ENCODE data around the gene DGCR8.

DGCR8 gene

DNA sequence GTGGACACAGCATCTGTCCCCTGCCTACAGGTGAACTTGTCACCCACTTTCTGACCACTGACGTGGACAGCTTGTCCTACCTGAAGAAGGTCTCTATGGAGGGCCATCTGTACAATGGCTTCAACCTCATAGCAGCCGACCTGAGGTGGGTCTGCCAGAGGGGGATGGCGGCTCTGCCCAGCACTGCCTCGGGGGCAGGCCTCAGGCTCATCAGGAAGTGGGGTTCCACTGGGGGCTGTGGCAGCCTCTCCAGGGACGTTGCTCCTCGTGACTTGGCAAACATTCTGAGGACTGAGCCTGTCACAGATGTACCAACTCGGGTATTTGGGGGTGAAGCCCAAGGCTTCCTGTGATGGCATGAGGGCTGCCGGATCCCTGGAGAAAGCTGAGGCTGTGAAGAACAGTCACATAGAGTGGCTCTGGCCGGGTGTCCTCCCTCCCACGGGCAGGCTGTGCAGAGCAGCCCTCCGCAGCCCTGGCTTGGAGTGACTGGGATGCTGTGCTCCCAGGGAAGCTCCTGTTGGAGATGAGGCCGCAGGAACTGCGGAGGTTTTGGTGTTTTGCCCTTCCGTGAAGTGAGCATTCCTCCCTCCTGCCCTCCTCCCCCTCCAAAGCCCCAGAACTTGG, 26.5 kb upstream of the DGCR8 start:
- H3K4me3 ChIP-seq (ENCODE audit: low read depth, low read length), result no peak overlapping the region
- no peak for TF ChIP-seq CTCF (IDR thresholded peaks at IDR 0.05; ENCODE audit: low read depth, low read length)

DNA sequence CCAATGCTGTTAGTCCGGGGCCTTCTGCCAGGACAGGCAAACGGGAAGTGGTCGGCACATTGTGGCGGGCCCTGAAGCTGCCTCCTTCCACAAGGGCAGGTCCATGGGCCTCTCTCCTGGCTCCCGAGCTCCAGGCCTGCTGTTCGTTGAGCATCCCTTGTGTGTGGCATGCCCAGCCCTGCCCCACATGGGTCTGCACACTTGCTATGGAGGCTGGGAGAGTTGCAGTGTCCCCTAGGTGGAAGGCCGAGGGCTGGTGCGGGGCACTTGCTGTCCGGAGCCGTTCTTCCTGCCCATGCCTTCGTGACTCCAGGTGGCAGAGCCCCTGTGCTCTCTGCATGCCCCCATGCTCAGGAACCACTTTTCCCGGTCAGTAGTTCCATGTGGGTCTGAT, 26.0 kb upstream of the DGCR8 start:
- no peak overlapping the region for H3K4me3 ChIP-seq (ENCODE audit: low read depth, low read length)
- TF ChIP-seq CTCF (IDR thresholded peaks at IDR 0.05; ENCODE audit: low read depth, low read length), result no peak

DNA sequence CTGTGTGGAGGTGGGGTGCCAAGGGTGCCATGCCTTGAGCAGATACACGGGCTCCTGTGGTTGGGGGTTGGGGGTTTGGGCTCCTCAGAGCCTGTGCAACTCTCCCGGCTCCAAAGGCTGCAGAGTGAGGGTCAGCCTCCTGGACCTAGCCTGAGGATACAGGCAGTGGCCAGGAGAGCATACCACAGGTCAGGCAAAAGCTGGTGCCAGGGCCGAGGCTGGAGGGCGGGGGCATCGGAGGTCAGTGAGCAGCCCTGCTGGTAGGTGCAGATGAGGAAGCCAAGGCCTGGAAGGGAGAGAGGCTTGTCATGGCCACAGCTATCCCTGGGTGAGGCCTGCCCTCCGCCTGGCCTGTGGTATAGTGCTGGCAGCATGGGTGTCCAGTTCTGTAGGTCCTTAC, 25.6 kb upstream of the DGCR8 start:
- TF ChIP-seq CTCF (IDR thresholded peaks at IDR 0.05; ENCODE audit: low read depth, low read length), result no peak
- no peak overlapping the region for H3K4me3 ChIP-seq (ENCODE audit: low read depth, low read length)

- H3K4me3 ChIP-seq (ENCODE audit: low read depth, low read length), result no peak overlapping the region
- TF ChIP-seq CTCF (IDR thresholded peaks at IDR 0.05; ENCODE audit: low read depth, low read length), result no peak
These were observed 24.9 kb upstream of the DGCR8 start for GRCh38 chr22:20055144-20055543.

DNA sequence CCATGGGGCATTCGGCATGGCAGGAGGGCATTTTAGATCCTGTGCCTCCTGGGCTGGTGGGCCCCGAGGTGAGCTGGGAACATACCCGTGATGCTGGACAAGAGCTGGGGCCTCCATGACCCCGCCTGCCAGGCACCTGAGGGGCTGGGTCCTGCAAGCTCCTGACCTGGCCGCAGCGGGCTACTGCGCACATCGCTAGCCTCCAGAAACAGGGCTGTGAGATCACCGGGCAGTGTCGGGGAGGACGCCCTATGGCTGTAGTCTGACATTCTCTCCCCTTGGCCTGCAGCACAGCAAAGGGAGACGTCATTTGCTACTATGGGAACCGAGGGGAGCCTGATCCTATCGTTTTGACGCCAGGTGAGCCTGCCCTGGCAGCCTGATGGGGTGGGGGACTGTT, 24.4 kb upstream of the DGCR8 start:
- no peak overlapping the region for H3K4me3 ChIP-seq (ENCODE audit: low read depth, low read length)
- TF ChIP-seq CTCF (IDR thresholded peaks at IDR 0.05; ENCODE audit: low read depth, low read length), result no peak

DNA sequence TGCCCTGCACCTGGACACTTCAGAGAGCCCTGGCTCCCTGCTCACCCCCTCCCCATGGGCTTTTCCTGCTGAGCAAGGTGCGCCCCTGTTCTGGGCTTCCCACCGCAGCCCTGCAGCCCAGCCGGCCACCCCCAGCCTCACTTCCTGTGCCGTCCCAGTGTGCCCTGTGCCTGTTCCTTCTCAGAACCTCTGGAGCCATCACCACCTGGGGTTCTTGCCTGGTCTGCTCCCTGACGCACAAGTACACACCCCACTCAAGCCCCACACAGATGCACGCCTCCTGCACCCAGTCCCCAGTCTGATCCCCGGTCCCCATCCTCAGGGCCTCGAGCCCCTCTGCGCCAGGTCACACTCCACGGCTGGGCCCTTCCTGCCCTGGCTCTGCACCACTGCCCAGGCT, 23.9 kb upstream of the DGCR8 start:
- H3K4me3 ChIP-seq (ENCODE audit: low read depth, low read length), result no peak overlapping the region
- no peak for TF ChIP-seq CTCF (IDR thresholded peaks at IDR 0.05; ENCODE audit: low read depth, low read length)

DNA sequence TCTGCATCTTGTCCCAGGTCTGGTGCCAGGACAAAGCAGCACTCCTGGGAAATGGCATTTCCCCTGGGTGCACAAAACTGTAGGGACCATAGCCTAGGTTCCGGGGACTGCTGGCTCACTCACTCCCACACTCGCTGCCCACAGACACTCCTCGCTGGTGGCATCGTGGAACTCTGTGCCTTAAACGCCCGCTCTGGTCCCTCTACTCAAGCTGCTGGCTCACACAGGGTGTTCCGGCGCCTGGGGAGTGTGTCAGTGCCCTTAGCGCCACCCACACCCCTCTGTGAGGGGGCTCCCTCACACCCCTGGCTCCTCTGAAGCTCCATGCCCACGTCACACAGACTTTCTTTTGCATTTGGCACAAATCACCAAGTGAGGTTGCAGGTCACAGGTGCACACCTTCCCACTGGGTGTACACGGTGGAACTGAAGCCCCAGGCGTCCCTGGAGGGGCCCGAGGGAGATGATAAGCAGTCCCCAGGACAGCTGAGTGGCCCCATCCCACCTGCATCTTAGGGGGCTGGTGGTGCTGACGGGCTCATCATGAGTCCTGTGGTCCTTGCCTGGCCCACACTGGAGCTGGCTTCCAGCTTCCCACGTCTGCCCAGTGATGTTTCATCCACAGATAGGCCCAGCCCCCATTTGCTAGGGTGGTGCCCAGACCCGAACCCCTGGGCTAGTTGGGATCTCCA, 23.2 kb upstream of the DGCR8 start:
- TF ChIP-seq CTCF (IDR thresholded peaks at IDR 0.05; ENCODE audit: low read depth, low read length), result no peak
- H3K4me3 ChIP-seq (ENCODE audit: low read depth, low read length), result no peak overlapping the region

Measured in WI38 (cell line).